Inflammatory macrophage treated with lipopolysaccharide for 1 hour (primary cell): ENCODE results near the gene U2AF1L4.

Experiments
- DNase-seq, 2 donors: peaks; one replicate each; pipeline ENCODE4 v3.0.0-alpha.2; 2020 to 2022

Gene U2AF1L4

GRCh38 chr19:35723671-35724070 is 21.5 kb downstream of the U2AF1L4 start:
- no peak for DNase-seq

GRCh38 chr19:35722897-35723296 is 22.3 kb downstream of the U2AF1L4 start:
- no peak for DNase-seq

- DNase-seq: no peak
Observed at GRCh38 chr19:35722461-35722860, 22.8 kb downstream of the U2AF1L4 start.

GRCh38 chr19:35721374-35721773 is 23.8 kb downstream of the U2AF1L4 start:
- no peak for DNase-seq

- no peak for DNase-seq
Observed at GRCh38 chr19:35720648-35721047, 24.6 kb downstream of the U2AF1L4 start.

- no peak for DNase-seq
Observed at GRCh38 chr19:35720163-35720524, 25.1 kb downstream of the U2AF1L4 start.

GRCh38 chr19:35719402-35720162 is 25.6 kb downstream of the U2AF1L4 start:
- DNase-seq: no peak

- no peak for DNase-seq
Observed at GRCh38 chr19:35718345-35719041, 26.7 kb downstream of the U2AF1L4 start.

- DNase-seq: no peak
Observed at GRCh38 chr19:35717665-35718344, 27.4 kb downstream of the U2AF1L4 start, which contains the start of gene KMT2B. TSS of gene KMT2B (plus strand) at chr19:35718003. CDS start at chr19:35718019, 16 bp downstream.

- DNase-seq: peak; percentile 90 to 91
Observed at GRCh38 chr19:35716801-35717664, 28.2 kb downstream of the U2AF1L4 start.

- no peak for DNase-seq
Observed at GRCh38 chr19:35715981-35716800, 29.0 kb downstream of the U2AF1L4 start.

- no peak for DNase-seq
Observed at GRCh38 chr19:35715355-35715809, 29.8 kb downstream of the U2AF1L4 start.

- DNase-seq: no peak
Observed at GRCh38 chr19:35714601-35715354, 30.4 kb downstream of the U2AF1L4 start.

- DNase-seq: no peak
Observed at GRCh38 chr19:35713904-35714495, 31.2 kb downstream of the U2AF1L4 start.

GRCh38 chr19:35713506-35713850 is 31.7 kb downstream of the U2AF1L4 start:
- no peak for DNase-seq

- DNase-seq: no peak
Observed at GRCh38 chr19:35712567-35713505, 32.4 kb downstream of the U2AF1L4 start.

GRCh38 chr19:35710784-35711723 is 34.2 kb downstream of the U2AF1L4 start:
- DNase-seq: no peak

- DNase-seq: no peak
Observed at GRCh38 chr19:35708391-35708790, 36.8 kb downstream of the U2AF1L4 start.
